Activated T-helper 1 cell treated with Interleukin-2 at 50 U/mL for 16 hours (primary cell): Measurements from ENCODE around the gene PAX7.

ENCODE experiments used
- DNase-seq: peaks from one replicate; pipeline ENCODE4 v3.0.0-alpha.2; 2020; ENCODE audit warnings: low read depth

PAX7 gene

DNA sequence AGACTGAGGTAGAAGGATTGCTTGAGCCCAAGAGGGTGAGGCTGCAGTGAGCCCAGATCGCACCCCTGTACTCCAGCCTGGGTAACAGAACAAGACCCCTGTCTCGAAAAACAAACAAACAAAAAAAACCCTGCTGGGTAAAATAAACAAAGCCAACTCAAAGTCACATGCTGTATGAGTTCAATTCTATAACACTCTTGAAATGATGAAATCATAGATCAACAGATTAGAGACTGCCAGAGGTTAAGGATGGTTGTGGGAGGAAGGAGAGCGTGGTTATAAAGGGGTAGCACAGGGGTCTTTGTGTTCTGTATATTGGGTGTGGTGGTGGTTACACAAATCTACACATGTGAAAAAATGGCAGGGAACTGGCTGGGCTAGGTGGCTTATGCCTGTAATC is 166.3 kb downstream of the PAX7 start:
- DNase-seq, result no peak
